Fibroblast of lung (primary cell): ENCODE measurements around the gene S100P.
"Not testable (repeated sequence)": the region's sequence is repeated elsewhere in the genome, so short reads cannot be mapped to it uniquely, and the experiment has no call there.

Experiments used
- CTCF ChIP-seq, 2 donors: IDR thresholded peaks in 1 of 2; conservative IDR thresholded peaks in 1 of 2; 1 replicate in 1 of 2; 2 replicates in 1 of 2; pipeline ENCODE4 v1.5.1; 2011 to 2012; ENCODE audit warnings: low read length in 2 of 2, control low read depth in 1 of 2, inconsistent platforms in 1 of 2, low read depth in 1 of 2, mild to moderate bottlenecking in 1 of 2
- EZH2 ChIP-seq: IDR thresholded peaks from 2 replicates; pipeline ENCODE4 v1.5.1; 2012; ENCODE audit warnings: low read length, control low read depth, mild to moderate bottlenecking; ENCODE audit errors: missing control alignments

- TF ChIP-seq CTCF (conservative IDR thresholded peaks at IDR 0.05 in 1 of 2, IDR thresholded peaks at IDR 0.05 in 1 of 2; ENCODE audit: low read depth in 1 of 2, low read length in 2 of 2); EZH2: not testable (repeated sequence)
These were observed 38.4 kb upstream of the S100P start for GRCh38 chr4:6655291-6655690.
